ENCODE measurements around the gene FIBP.

The FIBP gene

GRCh38 chr11:65883058-65883761 lies 5.1 kb downstream of the FIBP start:
- no peak for TF ChIP-seq MAX (IDR thresholded peaks at IDR 0.05)

- TF ChIP-seq EGR1 (IDR thresholded peaks at IDR 0.05) (no peak), TAF1 (IDR thresholded peaks at IDR 0.05; ENCODE audit: low read depth) (no peak), CEBPB (IDR thresholded peaks at IDR 0.05) (no peak), TCF12 (IDR thresholded peaks at IDR 0.05; ENCODE audit: low read depth) (no peak), NFIC (IDR thresholded peaks at IDR 0.05) (no peak)
These were observed 5.9 kb downstream of the FIBP start for GRCh38 chr11:65882120-65883057.

- no peak for TF ChIP-seq EGR1 (IDR thresholded peaks at IDR 0.05)
- TF ChIP-seq USF1 (IDR thresholded peaks at IDR 0.05), result no peak
- TF ChIP-seq FOXM1 (IDR thresholded peaks at IDR 0.05; ENCODE audit: borderline replicate concordance, low read depth), result no peak
- no peak for TF ChIP-seq CEBPB (IDR thresholded peaks at IDR 0.05)
- TF ChIP-seq NFIC (IDR thresholded peaks at IDR 0.05), result no peak
- TF ChIP-seq TCF12 (IDR thresholded peaks at IDR 0.05; ENCODE audit: low read depth), result no peak
- no peak for TF ChIP-seq MAX (IDR thresholded peaks at IDR 0.05)
- no peak for TF ChIP-seq RAD21 (IDR thresholded peaks at IDR 0.05; ENCODE audit: low read depth)
- no peak for TF ChIP-seq CREB1 (IDR thresholded peaks at IDR 0.05; ENCODE audit: low read depth)
- TF ChIP-seq EP300 (IDR thresholded peaks at IDR 0.05; ENCODE audit: borderline replicate concordance), result no peak
These were observed 7.3 kb downstream of the FIBP start for GRCh38 chr11:65880844-65881421.

- no peak for TF ChIP-seq RAD21 (IDR thresholded peaks at IDR 0.05; ENCODE audit: low read depth)
- TF ChIP-seq MAX (IDR thresholded peaks at IDR 0.05), result no peak
- no peak for TF ChIP-seq EP300 (IDR thresholded peaks at IDR 0.05; ENCODE audit: borderline replicate concordance)
These were observed 8.2 kb downstream of the FIBP start for GRCh38 chr11:65880027-65880426.

GRCh38 chr11:65879617-65880016 lies 8.7 kb downstream of the FIBP start, which contains the start of gene CTSW:
CTSW (plus strand) TSS chr11:65879837; CDS start chr11:65879855, 18 bp downstream.
- TF ChIP-seq TCF12 (IDR thresholded peaks at IDR 0.05; ENCODE audit: low read depth) (no peak), NFIC (IDR thresholded peaks at IDR 0.05) (no peak), FOXM1 (IDR thresholded peaks at IDR 0.05; ENCODE audit: borderline replicate concordance, low read depth) (no peak), EGR1 (IDR thresholded peaks at IDR 0.05) (no peak), MAX (IDR thresholded peaks at IDR 0.05) (no peak), CEBPB (IDR thresholded peaks at IDR 0.05) (no peak), RAD21 (IDR thresholded peaks at IDR 0.05; ENCODE audit: low read depth) (no peak), CREB1 (IDR thresholded peaks at IDR 0.05; ENCODE audit: low read depth) (no peak), USF1 (IDR thresholded peaks at IDR 0.05) (no peak), REST (IDR thresholded peaks at IDR 0.05; ENCODE audit: low read depth) (no peak), EP300 (IDR thresholded peaks at IDR 0.05; ENCODE audit: borderline replicate concordance) (no peak), TEAD4 (IDR thresholded peaks at IDR 0.05) (no peak), YY1 (IDR thresholded peaks at IDR 0.05; ENCODE audit: low read depth) (no peak), TAF1 (IDR thresholded peaks at IDR 0.05; ENCODE audit: low read depth) (no peak)

- peak; percentile 95 for TF ChIP-seq USF1 (IDR thresholded peaks at IDR 0.05)
- TF ChIP-seq MAX (IDR thresholded peaks at IDR 0.05), result peak; percentile 59; the same call in 1 of the 2 replicates
- TF ChIP-seq EGR1 (IDR thresholded peaks at IDR 0.05), result peak; percentile 63
- peak; percentile 74 for TF ChIP-seq ZBTB7A (IDR thresholded peaks at IDR 0.05; ENCODE audit: low read depth)
- TF ChIP-seq CREB1 (IDR thresholded peaks at IDR 0.05; ENCODE audit: low read depth), result no peak
These were observed 14.7 kb downstream of the FIBP start for GRCh38 chr11:65873318-65874156.
